Liver (tissue), 3 donors: ENCODE measurements around the gene PPIC.

Source experiments
- CTCF ChIP-seq: fragments of 150-350 bp; IDR thresholded peaks from 2 replicates; pipeline ENCODE4 v1.5.1; 2017; ENCODE audit warnings: improper control_type of control experiment, low read depth, low read length; ENCODE audit not compliant: missing input control
- GABPA ChIP-seq, 2 donors: IDR thresholded peaks in 1 of 2; conservative IDR thresholded peaks in 1 of 2; 2 replicates each; pipeline ENCODE4 v1.6.1; 2016; ENCODE audit warnings: antibody characterized with exemption in 2 of 2, mild to moderate bottlenecking in 1 of 2, moderate library complexity in 1 of 2
- REST ChIP-seq: IDR thresholded peaks from 2 replicates; pipeline ENCODE4 v1.6.1; 2016; ENCODE audit warnings: antibody characterized with exemption, mild to moderate bottlenecking
- SP1 ChIP-seq: IDR thresholded peaks from 2 replicates; pipeline ENCODE4 v1.6.1; 2018; ENCODE audit warnings: antibody characterized with exemption, mild to moderate bottlenecking
- TAF1 ChIP-seq: conservative IDR thresholded peaks from 2 replicates; pipeline ENCODE4 v1.6.1; 2016; ENCODE audit warnings: antibody characterized with exemption, mild to moderate bottlenecking
- YY1 ChIP-seq: IDR thresholded peaks from 2 replicates; pipeline ENCODE4 v1.6.1; 2016; ENCODE audit warnings: antibody characterized with exemption, mild to moderate bottlenecking
- donor health status: healthy.
- donor health status: healthy.

- TF ChIP-seq CTCF, result no peak
- no peak for TF ChIP-seq REST
- no peak for TF ChIP-seq TAF1
- TF ChIP-seq SP1, result no peak
- no peak for TF ChIP-seq GABPA (IDR thresholded peaks at IDR 0.05 in 1 of 2, conservative IDR thresholded peaks at IDR 0.05 in 1 of 2)
- TF ChIP-seq YY1, result no peak
These were observed 8.5 kb upstream of the PPIC start for GRCh38 chr5:123044926-123045617.
